PFSK-1 (cell line): ENCODE measurements around the gene ZYG11A.

ENCODE experiments used
- POLR2AphosphoS5 ChIP-seq: IDR thresholded peaks from 2 replicates; pipeline ENCODE4 v1.6.1; 2012; ENCODE audit warnings: low read depth, mild to moderate bottlenecking, control low read depth, low read length, moderate library complexity
- TAF1 ChIP-seq: IDR thresholded peaks from 2 replicates; pipeline ENCODE4 v1.6.1; 2012; ENCODE audit warnings: low read length, control low read depth, borderline replicate concordance; ENCODE audit not compliant: insufficient read depth
- TF ChIP-seq, protein P1 (sequence below), 2 experiments: IDR thresholded peaks; 2 replicates each; pipeline versions ENCODE4 v1.6.1 to v1.8.0; 2011 to 2012; ENCODE audit warnings: low read depth in 2 of 2, low read length in 2 of 2, control low read depth in 1 of 2, inconsistent platforms in 1 of 2, mild to moderate bottlenecking in 1 of 2, moderate library complexity in 1 of 2; ENCODE audit not compliant: insufficient read depth in 1 of 2

DNA sequence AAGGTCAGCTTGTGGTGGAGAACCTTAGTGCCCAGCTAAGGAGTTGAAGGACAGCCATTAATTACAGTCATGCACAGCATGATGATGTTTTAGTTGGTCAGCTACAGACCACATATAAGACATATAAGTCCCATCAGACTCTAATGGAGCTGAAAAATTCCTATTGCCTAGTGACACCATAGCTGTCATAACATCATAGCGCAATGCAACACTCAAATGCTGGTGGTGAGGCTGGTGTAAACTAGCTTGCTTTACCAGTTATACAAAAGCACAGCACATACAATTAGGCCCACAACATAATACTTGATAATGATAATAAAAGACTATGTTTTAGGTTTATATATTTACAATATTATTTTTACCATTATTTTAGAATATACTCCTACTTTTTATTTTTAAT is 75.0 kb downstream of the ZYG11A start:
- TF ChIP-seq, protein P1, sequence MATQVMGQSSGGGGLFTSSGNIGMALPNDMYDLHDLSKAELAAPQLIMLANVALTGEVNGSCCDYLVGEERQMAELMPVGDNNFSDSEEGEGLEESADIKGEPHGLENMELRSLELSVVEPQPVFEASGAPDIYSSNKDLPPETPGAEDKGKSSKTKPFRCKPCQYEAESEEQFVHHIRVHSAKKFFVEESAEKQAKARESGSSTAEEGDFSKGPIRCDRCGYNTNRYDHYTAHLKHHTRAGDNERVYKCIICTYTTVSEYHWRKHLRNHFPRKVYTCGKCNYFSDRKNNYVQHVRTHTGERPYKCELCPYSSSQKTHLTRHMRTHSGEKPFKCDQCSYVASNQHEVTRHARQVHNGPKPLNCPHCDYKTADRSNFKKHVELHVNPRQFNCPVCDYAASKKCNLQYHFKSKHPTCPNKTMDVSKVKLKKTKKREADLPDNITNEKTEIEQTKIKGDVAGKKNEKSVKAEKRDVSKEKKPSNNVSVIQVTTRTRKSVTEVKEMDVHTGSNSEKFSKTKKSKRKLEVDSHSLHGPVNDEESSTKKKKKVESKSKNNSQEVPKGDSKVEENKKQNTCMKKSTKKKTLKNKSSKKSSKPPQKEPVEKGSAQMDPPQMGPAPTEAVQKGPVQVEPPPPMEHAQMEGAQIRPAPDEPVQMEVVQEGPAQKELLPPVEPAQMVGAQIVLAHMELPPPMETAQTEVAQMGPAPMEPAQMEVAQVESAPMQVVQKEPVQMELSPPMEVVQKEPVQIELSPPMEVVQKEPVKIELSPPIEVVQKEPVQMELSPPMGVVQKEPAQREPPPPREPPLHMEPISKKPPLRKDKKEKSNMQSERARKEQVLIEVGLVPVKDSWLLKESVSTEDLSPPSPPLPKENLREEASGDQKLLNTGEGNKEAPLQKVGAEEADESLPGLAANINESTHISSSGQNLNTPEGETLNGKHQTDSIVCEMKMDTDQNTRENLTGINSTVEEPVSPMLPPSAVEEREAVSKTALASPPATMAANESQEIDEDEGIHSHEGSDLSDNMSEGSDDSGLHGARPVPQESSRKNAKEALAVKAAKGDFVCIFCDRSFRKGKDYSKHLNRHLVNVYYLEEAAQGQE (IDR thresholded peaks at IDR 0.05; ENCODE audit: insufficient read depth in 1 of 2, low read depth in 2 of 2, low read length in 2 of 2), result no peak
- TF ChIP-seq POLR2AphosphoS5, result no peak
- TF ChIP-seq TAF1, result no peak
